Thymus (tissue), 11 donors: ENCODE measurements around the gene SPOCK3. TPM values are rescaled to one million over a fixed set of nuclear protein-coding genes. Genes with fewer than 3 reads are reported as not detected.
"Not testable (repeated sequence)": the region's sequence is repeated elsewhere in the genome, so short reads cannot be mapped to it uniquely, and the experiment has no call there.

ENCODE experiments used
- DNase-seq, 9 donors: peaks; one replicate each; pipeline ENCODE4 v3.0.0-alpha.2; 2013; ENCODE audit warnings: low spot score in 9 of 9, low read depth in 6 of 9, missing footprints in 1 of 9
- H3K27ac ChIP-seq, 2 donors: one replicate each; pipeline ENCODE4 v1.5.1; 2013; ENCODE audit warnings: control low read depth in 1 of 2, low read depth in 1 of 2, low read length in 1 of 2, mild to moderate bottlenecking in 1 of 2, moderate library complexity in 1 of 2
- H3K27me3 ChIP-seq, 2 donors: one replicate each; pipeline ENCODE4 v1.5.1; 2013; ENCODE audit warnings: low read length in 1 of 2; ENCODE audit not compliant: control insufficient read depth in 2 of 2, insufficient read depth in 1 of 2
- H3K36me3 ChIP-seq, 2 donors: one replicate each; pipeline ENCODE4 v1.5.1; 2013; ENCODE audit warnings: low read length in 1 of 2, mild to moderate bottlenecking in 1 of 2, moderate library complexity in 1 of 2; ENCODE audit not compliant: control insufficient read depth in 2 of 2, insufficient read depth in 2 of 2
- H3K4me1 ChIP-seq, 2 donors: one replicate each; pipeline ENCODE4 v1.5.1; 2013; ENCODE audit warnings: low read length in 2 of 2; ENCODE audit not compliant: control insufficient read depth in 2 of 2, insufficient read depth in 2 of 2
- H3K4me3 ChIP-seq, 2 donors: one replicate each; pipeline ENCODE4 v1.5.1; 2013; ENCODE audit warnings: low read length in 2 of 2, control low read depth in 1 of 2, mild to moderate bottlenecking in 1 of 2
- H3K9me3 ChIP-seq, 2 donors: one replicate each; pipeline ENCODE4 v1.5.1; 2013; ENCODE audit warnings: low read length in 1 of 2, mild to moderate bottlenecking in 1 of 2; ENCODE audit not compliant: control insufficient read depth in 2 of 2, insufficient read depth in 1 of 2
- WGBS: extraction: QIAGEN DNeasy Blood & Tissue Kit; methylation state at CpG from one replicate; pipeline ENCODE4 v1.1.7; 2013; 5-methylcytosine and 5-hydroxymethylcytosine counted together
- polyA plus RNA-seq: library from polyadenylated mRNA; stranded (reverse); fragments of 200-250 nt; gene quantifications from one replicate; pipeline ENCODE4 v1.2.3, GENCODE V29; 2013
- total RNA-seq: library from RNA; stranded (reverse); fragments of 120-200 nt; gene quantifications from one replicate; pipeline ENCODE4 v1.2.4, GENCODE V29; 2013
- donor health status: healthy.

The SPOCK3 gene
- total and polyA plus RNA-seq, 2 donors: 0.48 to 1.2 TPM

GRCh38 chr4:166972071-166972470 is 262.2 kb downstream of the SPOCK3 start:
- H3K27me3 ChIP-seq: no peaks in the 10 kb centered on the region
- WGBS: 38% methylated on average over 2 of the region's 2 CpGs
- DNase-seq: peak in 1 of 9 donors; percentile 3
- H3K4me3 ChIP-seq: no peak overlapping the region
- no peaks in the 10 kb centered on the region for H3K36me3 ChIP-seq
- peaks cover 0 to 8% of the 10 kb centered on the region in 2 donors for H3K9me3 ChIP-seq
- H3K27ac ChIP-seq: no peak overlapping the region
- H3K4me1 ChIP-seq: no peaks in the 10 kb centered on the region

- not testable (repeated sequence) for H3K9me3 ChIP-seq, DNase-seq, H3K4me1 ChIP-seq, H3K36me3 ChIP-seq, H3K27me3 ChIP-seq, H3K27ac ChIP-seq, H3K4me3 ChIP-seq
- WGBS: 80% methylated on average over 1 of the region's 1 CpG
These were observed 266.1 kb downstream of the SPOCK3 start for GRCh38 chr4:166968219-166968618.

- Histone ChIP-seq H3K4me1 (no peaks in the 10 kb centered on the region), H3K27ac (no peak overlapping the region), H3K27me3 (no peaks in the 10 kb centered on the region), H3K36me3 (no peaks in the 10 kb centered on the region), H3K9me3 (peaks cover 0 to 8% of the 10 kb centered on the region in 2 donors), H3K4me3 (no peak overlapping the region)
- WGBS: 96% methylated on average over 2 of the region's 2 CpGs
- DNase-seq: no peak
These were observed 268.7 kb downstream of the SPOCK3 start for GRCh38 chr4:166965562-166965961.

- Histone ChIP-seq H3K4me3 (no peak overlapping the region), H3K27me3 (no peaks in the 10 kb centered on the region), H3K36me3 (no peaks in the 10 kb centered on the region), H3K4me1 (no peaks in the 10 kb centered on the region), H3K27ac (no peak overlapping the region), H3K9me3 (no peaks in the 10 kb centered on the region)
- WGBS: 82% methylated on average over 1 of the region's 1 CpG
- DNase-seq: no peak
These were observed 276.8 kb downstream of the SPOCK3 start for GRCh38 chr4:166957451-166957850.

GRCh38 chr4:166956484-166956883 is 277.8 kb downstream of the SPOCK3 start:
- Histone ChIP-seq H3K4me1 (no peaks in the 10 kb centered on the region), H3K27me3 (no peaks in the 10 kb centered on the region), H3K9me3 (no peaks in the 10 kb centered on the region), H3K27ac (no peak overlapping the region), H3K4me3 (no peak overlapping the region), H3K36me3 (no peaks in the 10 kb centered on the region)
- WGBS: 83% methylated on average over 2 of the region's 2 CpGs
- DNase-seq: no peak

- WGBS: 86% methylated on average over 6 of the region's 6 CpGs
These were observed 292.7 kb downstream of the SPOCK3 start for GRCh38 chr4:166941629-166942028.

GRCh38 chr4:166930464-166930863 is 303.8 kb downstream of the SPOCK3 start:
- WGBS: 80% methylated on average over 1 of the region's 1 CpG
- Histone ChIP-seq H3K27ac (no peak overlapping the region), H3K27me3 (no peaks in the 10 kb centered on the region), H3K36me3 (no peaks in the 10 kb centered on the region), H3K4me3 (no peak overlapping the region), H3K9me3 (no peaks in the 10 kb centered on the region), H3K4me1 (no peaks in the 10 kb centered on the region)
- DNase-seq: no peak

More at GRCh38 chr4:166941629-166942028, 292.7 kb downstream of the SPOCK3 start:
- no peaks in the 10 kb centered on the region for H3K36me3 ChIP-seq
- no peak overlapping the region for H3K27ac ChIP-seq
- no peaks in the 10 kb centered on the region for H3K27me3 ChIP-seq
- H3K9me3 ChIP-seq: no peaks in the 10 kb centered on the region
- H3K4me1 ChIP-seq: no peaks in the 10 kb centered on the region
- no peak overlapping the region for H3K4me3 ChIP-seq
- DNase-seq: no peak

- Histone ChIP-seq H3K36me3 (no peaks in the 10 kb centered on the region), H3K9me3 (no peaks in the 10 kb centered on the region), H3K27me3 (no peaks in the 10 kb centered on the region), H3K27ac (no peak overlapping the region), H3K4me3 (no peak overlapping the region), H3K4me1 (no peaks in the 10 kb centered on the region)
- DNase-seq: no peak
- WGBS: 71% methylated on average over 3 of the region's 3 CpGs
These were observed 309.9 kb downstream of the SPOCK3 start for GRCh38 chr4:166924424-166924823.

- Histone ChIP-seq H3K27me3 (no peaks in the 10 kb centered on the region), H3K4me3 (no peak overlapping the region), H3K36me3 (no peaks in the 10 kb centered on the region), H3K4me1 (no peaks in the 10 kb centered on the region), H3K9me3 (no peaks in the 10 kb centered on the region), H3K27ac (no peak overlapping the region)
- 82% methylated on average over 4 of the region's 4 CpGs for WGBS
- no peak for DNase-seq
These were observed 320.4 kb downstream of the SPOCK3 start for GRCh38 chr4:166913926-166914325.

- no peak for DNase-seq
- H3K36me3 ChIP-seq: no peaks in the 10 kb centered on the region
- H3K4me3 ChIP-seq: no peak overlapping the region
- H3K9me3 ChIP-seq: no peaks in the 10 kb centered on the region
- WGBS: 90% methylated on average over 5 of the region's 5 CpGs
- H3K4me1 ChIP-seq: no peaks in the 10 kb centered on the region
- no peak overlapping the region for H3K27ac ChIP-seq
- no peaks in the 10 kb centered on the region for H3K27me3 ChIP-seq
These were observed 330.9 kb downstream of the SPOCK3 start for GRCh38 chr4:166903408-166903807.
